Activated CD8-positive, alpha-beta memory T cell treated with anti-CD3 and anti-CD28 coated beads, Interleukin-2, amount 50 U/mL, for 24 hours (primary cell): ENCODE measurements around the gene NDUFS3.

Experiments used
- DNase-seq: peaks from one replicate; pipeline ENCODE4 v3.0.0-alpha.2; 2020; ENCODE audit errors: extremely low read depth

NDUFS3 gene

GRCh38 chr11:47589977-47590861, 11.3 kb downstream of the NDUFS3 start:
- DNase-seq, result no peak

DNA sequence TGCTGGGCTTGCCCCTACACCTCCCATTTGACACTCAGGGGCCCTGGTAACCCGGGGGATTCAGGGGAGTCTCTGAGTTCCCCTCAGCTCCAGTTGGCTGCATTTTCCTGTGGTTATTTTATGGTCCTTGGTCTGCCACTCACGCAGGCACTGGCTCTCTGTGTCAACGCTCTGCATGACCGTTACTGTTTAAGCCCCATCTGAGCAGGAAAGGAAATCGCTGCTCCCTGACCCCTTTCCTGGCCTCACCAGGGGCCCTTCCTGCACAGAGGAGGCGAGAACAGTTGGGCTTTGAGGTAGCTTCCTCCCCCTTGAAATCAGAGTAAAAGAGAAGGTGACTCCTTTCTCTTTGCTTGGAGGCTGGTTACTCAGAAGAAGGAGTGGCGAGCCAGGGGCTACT, 12.9 kb downstream of the NDUFS3 start:
- DNase-seq, result no peak

GRCh38 chr11:47592251-47592650, 13.4 kb downstream of the NDUFS3 start:
- no peak for DNase-seq

DNA sequence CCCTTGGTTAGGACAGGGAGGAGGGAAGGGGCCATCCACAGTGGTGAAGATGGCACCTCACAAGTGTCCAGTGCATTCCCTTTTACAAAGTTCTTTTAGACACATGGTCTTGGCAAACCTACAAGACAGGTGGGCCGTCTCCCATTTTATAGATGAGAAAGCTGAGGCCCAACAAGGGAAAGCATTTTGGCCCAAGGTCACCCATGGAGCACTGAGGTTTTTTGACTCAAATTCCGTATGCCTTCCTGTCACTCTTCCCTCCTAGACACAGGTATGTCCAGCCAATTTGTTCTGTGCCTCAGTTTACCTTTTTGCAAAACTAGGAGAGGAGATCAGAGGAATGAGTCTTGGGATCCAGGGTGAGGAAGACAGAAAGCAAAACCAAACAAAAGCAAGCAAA, 14.1 kb downstream of the NDUFS3 start:
- DNase-seq, result no peak

DNA sequence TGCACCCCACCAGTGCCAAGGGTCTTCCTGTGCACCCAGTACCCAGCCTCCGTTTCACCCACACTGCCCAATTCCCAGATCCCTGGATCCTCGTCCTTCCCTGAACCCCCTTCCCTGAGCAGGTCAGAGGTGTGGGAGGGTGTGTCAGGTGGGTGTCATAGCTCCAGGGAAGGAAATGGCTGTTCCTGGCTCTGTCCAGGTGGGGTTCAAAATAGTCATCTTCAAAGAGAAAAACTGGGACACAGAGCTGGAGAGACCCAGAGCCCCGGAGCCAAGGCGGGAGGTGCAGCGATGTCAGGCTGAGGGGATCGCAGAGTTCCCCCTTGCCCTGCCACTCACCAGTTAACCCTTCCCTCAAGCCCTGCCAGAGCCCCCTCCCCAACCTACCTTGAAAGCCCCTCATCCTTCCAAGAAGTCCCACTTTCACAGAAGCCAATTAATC, 14.6 kb downstream of the NDUFS3 start:
- no peak for DNase-seq

DNA sequence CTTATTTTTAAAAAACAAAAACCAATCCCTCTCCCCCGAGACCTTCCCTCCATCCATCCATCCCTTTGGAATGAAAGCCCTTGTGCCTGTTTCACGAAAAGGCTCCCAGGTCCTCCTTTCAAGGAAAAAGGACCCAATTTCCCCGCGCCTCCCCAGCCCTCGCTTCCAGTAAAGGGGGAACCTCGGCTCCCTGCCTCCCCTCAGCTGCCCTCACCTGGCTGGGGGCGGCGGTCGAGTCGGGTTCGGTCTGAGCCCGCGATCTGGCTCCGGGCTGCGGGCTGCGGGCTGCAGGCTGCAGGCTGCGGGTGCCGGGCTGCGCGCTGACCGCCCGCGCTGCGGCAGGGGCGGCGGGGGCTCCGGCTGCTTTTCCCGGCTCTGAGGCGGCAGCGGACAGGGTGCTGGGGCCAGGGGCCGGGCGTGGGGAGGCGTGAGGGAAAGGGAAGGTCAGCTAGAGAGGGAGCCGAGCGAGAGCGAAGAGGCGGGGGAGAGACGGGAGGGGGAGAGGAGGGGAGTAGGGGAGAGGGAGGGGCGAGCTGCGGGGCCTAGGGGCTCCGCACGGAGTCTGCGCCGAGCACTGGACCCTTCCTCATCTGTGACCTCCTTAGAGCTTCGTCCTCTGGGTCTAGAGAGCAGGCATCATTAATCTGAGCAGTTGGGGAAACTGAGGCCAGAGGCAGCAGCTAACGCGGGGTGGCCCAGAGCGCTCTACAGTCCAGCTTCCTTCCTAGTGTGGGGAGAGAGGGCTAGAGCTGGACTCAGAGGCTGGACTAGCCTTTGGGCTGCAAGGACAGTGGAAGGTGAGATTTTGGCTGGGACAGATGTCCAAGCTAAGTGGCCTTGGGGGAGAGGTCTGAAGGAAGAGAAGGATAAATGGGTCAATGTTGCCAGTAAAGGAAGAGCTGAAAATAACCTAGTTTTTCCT, 15.3 kb downstream of the NDUFS3 start, which contains the start of gene C1QTNF4:
TSS of gene C1QTNF4 (minus strand) at position 478 of the 922 bp plus-strand sequence. CDS start 3,601 bp downstream, outside the sequence.
- no peak for DNase-seq

DNA sequence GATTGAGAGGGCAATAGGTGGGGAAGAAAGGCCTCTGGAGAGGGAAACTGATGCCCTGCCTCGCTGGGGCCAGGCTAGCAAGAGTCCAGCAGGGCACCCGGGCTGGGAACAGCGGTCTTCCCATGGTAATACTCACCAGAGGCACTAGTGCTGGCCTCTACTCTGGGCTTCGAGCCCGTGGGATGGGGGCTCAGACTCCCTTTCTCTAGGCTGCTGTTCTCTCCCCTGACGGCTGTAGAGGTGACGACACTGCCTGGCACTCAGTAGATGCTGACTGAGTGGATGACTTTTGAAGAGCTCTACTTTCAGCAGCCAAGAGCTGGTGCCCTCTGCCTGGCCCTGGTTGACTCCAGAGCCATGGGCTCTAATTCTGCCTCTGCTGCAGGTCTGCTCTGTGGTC, 16.2 kb downstream of the NDUFS3 start:
- DNase-seq, result no peak

DNA sequence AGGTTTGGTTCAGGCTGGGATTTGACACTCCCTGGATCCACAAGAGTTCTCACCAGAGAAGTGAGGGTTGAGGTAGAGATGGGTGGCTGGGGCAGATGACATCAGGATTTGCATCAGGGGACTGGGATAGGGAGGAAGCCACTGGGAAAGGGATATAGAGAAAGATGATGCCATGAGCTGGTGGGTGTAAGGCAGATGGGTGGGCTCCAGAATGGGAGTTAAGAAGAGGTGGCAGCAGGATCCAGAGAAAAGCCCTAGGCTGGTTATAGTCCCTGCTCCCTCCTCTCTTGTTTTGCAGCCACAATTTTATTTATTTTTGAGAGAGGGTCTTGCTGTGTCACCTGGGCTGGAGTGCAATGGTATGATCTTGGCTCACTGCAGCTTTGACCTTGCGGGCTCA, 17.1 kb downstream of the NDUFS3 start:
- no peak for DNase-seq

GRCh38 chr11:47599902-47600301, 21.0 kb downstream of the NDUFS3 start:
- DNase-seq, result no peak

DNA sequence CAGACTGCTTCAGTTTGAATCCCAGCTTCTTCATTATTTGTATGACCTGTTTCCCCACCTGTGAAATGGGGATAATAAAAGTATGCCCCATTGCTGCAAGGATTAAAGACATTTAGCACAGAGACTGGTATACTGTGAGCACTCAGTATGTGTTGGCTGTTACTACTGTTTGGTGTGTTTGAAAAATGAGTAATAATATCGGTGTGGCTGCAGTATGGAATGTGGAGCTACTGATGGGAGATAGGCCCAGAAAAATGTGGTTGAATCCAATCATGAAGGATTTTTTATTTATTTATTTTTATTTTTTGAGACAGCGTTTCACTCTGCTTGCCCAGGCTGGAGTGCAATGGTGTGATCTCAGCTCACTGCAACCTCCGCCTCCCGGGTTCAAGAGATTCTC, 24.4 kb downstream of the NDUFS3 start:
- DNase-seq, result no peak

GRCh38 chr11:47605921-47606320, 27.0 kb downstream of the NDUFS3 start:
- no peak for DNase-seq

- DNase-seq, result no peak
Observed at GRCh38 chr11:47606731-47607130, 27.9 kb downstream of the NDUFS3 start.

DNA sequence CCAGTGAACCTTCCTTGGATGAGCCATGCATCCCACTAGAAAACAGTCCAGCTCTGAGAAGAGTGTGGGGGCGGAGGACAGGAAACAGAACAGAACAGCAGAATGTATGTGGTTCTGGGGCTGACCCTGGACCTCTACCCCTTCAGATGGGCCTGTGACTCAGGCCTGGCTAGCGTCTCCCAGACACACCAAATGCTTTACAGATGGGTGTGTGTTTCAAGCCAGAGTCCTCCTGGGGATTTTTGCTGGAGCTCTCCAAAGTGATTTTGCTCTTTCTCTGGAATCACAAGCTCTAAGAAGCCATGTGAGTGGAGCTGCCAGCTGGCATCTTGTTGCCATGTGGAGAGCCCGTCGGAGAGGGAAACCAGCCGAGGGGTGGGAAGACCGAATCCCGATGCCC, 28.5 kb downstream of the NDUFS3 start:
- no peak for DNase-seq

GRCh38 chr11:47609675-47610074, 30.8 kb downstream of the NDUFS3 start:
- DNase-seq, result no peak

GRCh38 chr11:47611348-47611794, 32.5 kb downstream of the NDUFS3 start:
- no peak for DNase-seq

- no peak for DNase-seq
Observed at GRCh38 chr11:47615249-47615648, 36.4 kb downstream of the NDUFS3 start.

- no peak for DNase-seq
Observed at GRCh38 chr11:47616726-47617416, 38.0 kb downstream of the NDUFS3 start.

DNA sequence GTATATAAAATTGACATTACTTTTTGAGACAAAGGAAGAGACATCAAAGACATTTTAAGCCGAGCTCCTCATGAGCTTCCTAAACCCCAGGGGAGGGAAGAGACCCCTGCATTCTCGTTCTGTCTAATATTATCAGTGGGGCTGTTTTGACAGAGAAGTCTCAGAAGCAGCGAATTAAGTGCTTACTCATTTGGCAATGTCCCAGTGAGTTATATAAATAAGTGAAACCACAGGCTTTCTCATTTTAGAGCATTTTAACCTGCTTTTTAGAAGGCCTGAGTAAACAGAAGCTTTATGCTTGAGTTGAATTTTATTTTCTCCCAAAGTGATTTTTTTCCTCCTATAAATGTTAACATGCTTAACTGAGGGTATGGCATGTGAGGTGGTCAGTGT, 38.5 kb downstream of the NDUFS3 start:
- DNase-seq, result no peak

DNA sequence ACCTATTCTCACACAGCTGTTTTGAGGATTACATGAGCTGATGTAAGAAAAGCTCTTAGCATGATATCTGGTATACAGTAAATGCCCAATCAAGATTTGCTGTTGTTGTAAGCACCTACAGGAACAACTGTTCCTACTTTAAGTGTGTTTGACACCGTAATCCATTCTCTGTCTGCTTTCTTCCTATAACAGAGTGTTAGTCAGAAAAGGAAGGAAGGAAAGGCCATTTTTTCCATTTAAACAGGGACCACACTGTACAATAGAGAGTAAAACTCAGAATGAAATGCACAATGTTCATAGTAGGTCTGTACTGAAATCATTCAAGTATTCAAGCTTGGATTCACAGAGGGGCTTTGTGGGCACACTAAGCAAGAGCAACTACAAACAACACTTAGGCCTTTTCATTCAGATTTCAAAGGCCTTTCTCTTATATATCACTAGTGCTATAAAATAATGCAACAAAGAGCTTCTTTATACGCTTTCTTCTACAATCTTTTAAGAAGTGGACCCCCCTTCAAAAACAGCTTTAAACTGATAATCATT, 42.0 kb downstream of the NDUFS3 start:
- DNase-seq, result no peak

GRCh38 chr11:47626234-47626633, 47.4 kb downstream of the NDUFS3 start:
- DNase-seq, result no peak

GRCh38 chr11:47628026-47628425, 49.2 kb downstream of the NDUFS3 start:
- DNase-seq, result no peak

DNA sequence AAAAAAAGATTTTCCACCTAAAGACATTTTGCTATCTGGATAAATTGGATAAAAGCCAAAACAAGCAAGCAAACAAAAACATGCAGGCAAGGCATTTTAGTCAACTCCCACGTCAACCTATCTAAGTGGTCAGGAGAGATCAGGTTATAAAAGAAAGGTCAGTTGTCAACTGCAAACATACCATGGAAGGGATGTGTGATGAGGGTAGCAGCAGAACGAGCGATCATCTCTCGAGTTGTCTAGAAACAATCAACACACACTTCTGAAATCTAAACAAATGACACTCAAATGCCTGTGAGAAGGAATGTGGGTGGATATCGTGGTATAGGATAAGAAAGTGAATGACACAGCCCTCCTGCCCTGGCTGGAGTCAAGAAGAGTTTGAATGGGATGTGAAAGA, 52.6 kb downstream of the NDUFS3 start:
- DNase-seq, result no peak
